GM19468 (cell line): ENCODE data around the gene NR0B2.

Source experiments
- ATAC-seq: cut with Tn5 transposase; IDR thresholded peaks from one replicate; pipeline ENCODE4 v1.9.1; 2021; ENCODE audit warnings: mild to moderate bottlenecking, moderate library complexity, moderate number of reproducible peaks; ENCODE audit not compliant: unreplicated experiment; ENCODE audit errors: extremely low read depth

NR0B2 gene

DNA sequence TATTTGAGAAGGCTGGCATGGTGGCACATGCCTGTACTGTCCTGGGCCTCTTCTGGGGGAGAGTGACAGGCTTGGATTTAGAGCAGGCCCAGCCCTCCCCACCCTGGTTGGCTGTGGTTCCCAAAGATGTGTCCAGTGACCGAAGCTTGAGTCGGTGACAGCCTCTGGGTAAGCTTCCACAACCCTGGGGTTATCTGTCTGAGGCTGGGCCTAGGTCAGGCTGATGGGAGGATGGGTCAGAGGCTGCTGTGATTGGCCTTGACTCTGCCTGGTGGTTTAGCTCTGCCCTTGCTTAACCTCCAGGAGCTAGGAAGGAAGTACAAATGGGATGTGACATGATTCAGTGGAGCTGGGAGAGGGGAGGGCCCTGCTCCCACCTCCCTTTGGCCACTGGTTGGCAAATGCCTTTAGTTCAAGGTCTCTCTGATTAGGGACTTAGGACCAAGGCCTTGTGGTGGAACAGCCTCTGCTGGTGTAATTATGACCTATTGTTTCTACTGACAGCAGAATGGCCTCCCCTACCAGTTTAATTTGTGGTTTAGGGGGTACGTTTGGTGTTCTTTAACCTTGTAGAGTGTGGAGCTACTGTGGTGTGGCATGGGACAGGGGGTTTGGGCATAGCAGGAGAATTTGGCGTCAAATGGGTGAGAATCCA, 24.4 kb upstream of the NR0B2 start:
- no peak for ATAC-seq

DNA sequence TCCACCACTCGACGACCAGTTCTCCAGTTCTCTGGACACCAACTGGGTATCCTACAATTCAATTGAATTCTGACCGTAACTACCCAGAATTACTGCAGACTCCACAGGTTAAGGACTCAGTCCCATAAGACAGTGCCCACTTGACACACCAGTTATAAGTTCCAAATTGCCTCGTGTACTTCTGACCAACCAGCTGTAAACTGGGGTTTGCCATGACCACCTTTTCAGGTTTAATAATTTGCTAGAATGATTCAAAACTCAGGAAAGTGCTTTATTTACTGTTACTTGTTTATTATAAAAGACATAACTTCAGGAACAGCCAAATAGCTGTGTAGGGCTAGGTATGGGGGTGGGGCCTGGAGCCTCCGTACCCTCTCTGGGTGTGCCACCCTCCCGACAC, 23.0 kb upstream of the NR0B2 start:
- no peak for ATAC-seq

DNA sequence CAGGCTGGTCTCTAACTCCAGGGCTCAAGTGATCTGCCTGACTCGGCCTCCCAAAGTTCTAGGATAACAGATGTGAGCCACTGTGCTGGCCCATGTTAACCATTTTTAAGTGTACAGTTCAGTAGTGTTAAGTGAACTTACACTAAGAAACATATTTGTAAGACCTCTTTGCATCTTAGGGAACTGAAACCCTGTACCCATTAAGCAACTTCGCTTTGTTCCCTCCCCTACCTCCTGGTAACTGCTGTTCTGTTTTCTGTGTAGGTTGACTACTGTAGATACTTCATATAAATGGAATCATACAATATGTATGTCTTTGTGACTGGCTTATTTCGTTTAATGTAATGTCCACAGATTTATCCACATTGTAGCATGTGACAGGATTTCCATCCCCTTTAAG, 18.8 kb upstream of the NR0B2 start:
- ATAC-seq: no peak

DNA sequence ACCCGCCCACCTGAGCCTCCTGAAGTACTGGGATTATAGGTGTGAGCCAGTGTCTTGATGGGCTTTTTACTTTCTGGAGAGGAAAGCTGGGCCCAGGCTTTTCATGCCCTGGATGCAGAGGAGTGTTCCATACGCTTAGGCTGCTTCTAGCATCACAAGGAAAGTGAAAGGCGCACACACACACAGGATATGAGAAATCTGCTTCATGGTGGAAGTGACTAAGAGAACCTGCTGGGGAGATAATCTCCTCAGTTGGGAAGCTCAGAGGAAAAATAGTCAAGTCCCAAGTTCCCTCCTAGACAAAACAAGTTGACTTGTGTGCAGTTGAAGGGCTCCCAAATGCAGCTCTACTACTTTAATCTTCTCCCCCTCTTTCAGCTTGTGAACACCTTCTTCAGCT, 9.9 kb upstream of the NR0B2 start:
- ATAC-seq: no peak

DNA sequence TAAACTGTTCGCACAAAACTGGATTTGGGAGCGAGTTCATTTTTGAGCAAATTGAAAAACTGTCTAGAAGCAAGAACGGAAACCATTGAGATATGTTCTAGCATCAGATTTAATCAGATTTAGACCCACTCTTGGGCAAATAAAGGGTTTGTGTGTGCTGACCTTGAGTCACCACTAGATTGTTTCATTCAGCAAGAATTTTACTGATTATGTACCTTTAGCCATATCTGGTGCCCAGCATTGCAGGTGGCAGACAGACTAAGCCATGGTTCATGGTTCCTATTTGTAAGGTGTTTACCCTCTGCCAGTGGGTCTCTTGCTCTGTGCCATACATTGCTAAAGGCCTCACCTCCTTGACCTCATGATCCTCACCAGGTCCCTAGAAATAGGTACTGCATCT, 9.1 kb upstream of the NR0B2 start:
- no peak for ATAC-seq

DNA sequence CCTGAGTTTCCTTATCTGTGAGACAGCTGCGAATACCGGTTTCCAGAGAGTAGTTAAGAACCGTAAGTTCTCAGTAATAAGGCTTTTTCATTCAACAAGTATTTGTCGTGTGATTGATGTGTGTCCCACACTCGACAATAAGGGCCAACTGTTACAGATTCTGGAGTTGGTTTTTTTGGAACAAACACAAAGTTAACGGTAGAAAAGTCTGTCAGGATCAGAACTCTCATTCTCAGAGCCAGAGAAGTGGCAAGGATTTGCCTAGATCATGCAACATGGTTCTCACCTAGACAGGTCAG, 8.6 kb upstream of the NR0B2 start:
- no peak for ATAC-seq

DNA sequence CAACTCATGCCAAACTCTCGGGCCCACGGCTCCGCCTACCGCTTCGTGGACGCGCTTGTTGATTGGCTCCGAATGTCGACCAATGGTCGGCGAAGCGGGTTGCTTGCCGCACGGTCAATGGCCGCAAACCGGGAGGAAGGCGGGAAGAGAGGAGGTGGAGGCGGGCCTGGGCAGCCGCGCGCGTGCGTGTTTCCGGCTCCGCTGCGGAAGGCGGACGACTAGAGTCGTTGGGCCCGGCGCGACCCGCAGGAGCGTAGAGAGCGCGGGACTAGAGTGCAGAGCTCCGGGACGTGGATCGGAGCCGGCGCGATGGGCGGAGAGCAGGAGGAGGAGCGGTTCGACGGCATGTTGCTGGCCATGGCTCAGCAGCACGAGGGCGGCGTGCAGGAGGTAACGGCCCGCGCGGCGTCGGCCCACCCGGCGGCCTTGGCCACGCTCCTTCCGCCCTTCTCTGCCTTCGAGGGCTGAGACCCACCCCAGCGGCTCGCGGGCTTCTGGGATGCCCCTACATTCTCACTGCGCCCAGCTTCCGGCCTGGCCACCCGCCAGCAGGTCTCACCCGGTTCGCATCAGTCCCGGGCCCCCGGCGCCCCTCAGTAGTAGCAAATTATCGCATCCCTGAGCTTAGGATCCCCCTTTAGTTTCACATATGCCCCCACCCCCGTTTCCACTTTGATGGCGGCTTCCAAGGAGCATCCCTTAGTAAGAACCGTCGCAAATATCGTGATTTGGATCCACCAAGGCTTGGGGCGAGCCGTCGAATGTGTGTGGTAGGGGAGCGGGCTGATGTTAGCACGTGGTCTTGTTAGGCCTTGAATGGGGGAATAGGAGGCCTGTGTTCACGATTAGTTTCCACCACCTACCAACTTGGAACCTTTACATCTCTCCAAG, 8.0 kb upstream of the NR0B2 start, which contains the start of gene NUDC:
Gene NUDC, plus strand, starts transcription at position 204 of the 891 bp plus-strand sequence. Its CDS starts 106 bp downstream, at position 310.
- ATAC-seq: peak; percentile 97

DNA sequence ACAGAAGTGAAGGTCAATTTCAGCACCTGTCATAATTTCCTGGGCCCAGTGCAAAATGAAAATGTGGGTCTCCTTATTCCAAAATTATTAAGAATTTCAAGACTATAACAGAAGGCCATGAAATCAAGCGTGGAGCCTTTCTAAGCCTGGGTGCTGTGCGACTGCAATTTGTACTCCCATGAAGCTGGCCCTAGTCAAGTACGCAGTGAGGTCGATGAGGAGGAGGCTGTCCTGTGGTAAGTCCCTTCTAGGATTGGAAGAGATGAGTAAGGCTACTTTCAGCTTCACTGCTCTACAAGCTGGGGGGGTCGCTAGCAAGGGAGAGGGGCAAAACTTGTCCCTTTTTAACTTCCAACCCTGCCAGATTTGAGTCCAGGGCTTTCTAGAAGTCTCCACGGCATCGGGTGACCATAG, 7.4 kb upstream of the NR0B2 start:
- ATAC-seq: no peak

DNA sequence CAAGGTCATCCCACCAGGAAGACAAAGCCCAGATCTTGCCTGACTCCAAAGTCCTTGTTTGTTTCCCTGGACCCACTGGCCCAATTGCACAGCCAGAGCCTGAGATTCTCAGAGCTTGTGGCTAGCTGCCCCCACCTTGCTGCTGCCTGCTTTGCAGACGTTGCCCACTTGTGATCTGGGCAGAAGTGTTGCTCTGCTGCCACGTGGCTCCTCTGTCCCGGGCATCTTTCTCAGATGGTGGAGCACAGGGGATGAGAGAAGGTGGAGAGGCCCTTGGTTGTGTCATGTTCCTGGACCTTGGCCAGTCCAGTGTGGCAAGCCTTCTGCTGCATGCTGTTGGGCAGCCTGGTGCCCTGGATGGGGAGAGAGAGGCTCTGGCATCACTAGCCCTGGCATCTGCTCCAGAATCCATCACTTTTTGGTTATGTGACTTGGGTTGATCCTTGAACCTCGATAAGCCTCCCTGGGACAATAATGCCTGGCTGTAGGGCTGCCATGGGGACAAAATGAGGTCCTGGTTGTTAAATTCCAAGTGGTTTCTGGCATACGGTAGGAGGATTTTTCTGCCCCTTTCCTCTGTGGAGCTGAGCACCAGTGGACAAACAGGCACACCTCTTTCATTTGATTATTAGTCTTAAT, 1.5 kb upstream of the NR0B2 start:
- ATAC-seq: no peak

DNA sequence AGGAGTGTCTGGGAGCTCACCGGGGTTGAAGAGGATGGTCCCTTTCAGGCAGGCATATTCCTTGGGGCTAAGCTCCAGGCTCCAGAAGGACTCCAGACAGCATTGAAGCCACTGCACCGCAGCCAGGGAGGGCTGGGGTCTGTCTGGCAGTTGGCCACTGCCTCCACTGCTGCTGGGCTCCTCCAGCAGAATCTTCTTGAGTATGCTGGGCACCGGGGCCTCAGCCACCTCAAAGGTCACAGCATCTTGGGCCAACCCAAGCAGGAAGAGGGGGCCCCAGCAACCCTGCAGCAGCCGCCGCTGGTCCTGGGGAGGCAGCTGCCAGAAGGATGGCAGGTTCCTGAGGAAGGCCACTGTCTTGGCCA, 404 bp downstream of the NR0B2 start:
- ATAC-seq: no peak

DNA sequence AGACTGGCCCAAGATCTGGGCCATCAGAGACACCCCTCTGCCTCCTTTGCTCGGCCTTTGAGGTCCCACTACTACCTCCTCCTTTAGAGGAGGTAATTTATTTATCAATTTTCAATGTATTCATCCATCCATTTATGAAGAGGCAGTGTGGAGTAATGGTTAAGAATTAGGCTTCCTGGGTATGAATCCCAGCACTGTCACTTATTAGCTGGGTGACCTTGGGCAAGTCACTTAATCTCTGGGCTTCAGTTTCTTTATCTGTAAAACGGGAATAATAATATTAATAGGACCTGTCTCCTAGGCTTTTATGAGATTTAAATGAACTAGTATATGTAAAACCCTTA, 1.7 kb downstream of the NR0B2 start:
- no peak for ATAC-seq

DNA sequence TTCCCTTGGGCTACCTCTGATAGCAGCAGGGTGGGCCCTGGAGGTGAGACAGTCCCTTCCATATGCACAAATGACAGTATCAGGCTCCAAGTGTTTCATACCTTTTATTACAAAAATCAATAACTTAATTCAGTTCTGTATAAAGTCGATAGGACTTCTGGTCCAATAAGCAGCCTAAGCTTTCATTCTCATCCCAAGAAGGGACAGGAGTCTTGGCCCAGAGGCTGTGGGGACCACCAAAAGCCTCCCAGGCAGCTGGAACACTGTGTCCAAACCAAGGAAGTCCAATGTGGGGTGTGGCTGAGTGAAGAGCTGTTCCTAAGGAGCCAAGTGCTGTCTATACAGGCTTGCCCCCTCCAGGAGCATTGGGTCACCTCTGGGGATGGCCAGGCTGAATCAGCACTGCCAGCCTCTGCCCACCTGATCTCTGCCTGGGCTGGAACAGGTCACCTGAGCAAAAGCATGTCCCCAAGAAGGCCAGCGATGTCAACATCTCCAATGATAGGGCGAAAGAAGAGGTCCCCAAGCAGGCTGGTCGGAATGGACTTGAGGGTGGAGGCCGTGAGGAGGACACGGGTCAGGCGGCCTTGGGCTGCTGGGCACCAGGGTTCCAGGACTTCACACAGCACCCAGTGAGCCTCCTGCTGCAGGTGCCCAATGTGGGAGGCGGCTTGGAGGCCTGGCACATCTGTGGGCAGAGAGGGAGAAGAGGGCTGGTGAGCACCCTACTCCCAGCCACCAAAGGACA, 2.2 kb downstream of the NR0B2 start:
- no peak for ATAC-seq

DNA sequence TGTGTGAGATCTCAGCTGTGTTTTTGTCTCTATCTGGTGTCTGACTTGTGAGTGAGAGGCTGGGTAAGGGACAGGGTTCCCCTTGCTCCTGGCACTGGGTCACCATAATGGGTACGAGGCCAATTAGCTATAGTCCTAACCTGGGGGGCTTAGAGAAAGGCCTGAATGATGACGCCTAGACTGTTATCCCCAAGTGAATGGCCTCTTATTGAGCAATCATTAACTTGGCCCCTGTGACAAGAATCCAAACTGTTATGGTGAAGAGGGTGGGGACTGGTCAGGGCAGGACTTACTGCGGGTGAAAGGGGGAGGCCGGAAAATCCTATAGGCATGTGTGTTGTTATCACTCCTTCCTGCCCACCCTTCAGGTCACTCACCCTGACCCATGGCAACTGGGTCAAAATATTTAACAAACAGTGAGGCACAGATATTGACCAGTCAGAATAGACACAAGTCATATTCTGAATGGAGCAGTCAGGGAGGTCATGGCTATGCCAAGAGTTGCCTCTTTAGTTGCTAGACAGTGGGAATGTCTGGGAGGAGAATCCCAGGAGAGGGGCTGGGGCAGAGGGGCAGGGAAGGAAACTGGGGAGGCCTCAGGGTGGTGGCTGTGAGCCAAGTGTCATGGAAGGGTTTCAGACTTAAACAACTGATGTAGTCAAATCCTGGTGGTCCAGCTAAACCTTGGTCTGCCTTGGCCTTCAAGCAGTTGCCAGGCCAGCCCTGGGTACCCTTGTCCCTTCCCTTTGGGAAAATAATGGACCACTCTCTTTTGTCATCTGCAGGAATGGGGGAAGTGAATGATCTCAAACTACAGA, 3.2 kb downstream of the NR0B2 start:
- ATAC-seq: no peak

GRCh38 chr1:26909951-26910342, 3.8 kb downstream of the NR0B2 start:
- ATAC-seq: no peak

DNA sequence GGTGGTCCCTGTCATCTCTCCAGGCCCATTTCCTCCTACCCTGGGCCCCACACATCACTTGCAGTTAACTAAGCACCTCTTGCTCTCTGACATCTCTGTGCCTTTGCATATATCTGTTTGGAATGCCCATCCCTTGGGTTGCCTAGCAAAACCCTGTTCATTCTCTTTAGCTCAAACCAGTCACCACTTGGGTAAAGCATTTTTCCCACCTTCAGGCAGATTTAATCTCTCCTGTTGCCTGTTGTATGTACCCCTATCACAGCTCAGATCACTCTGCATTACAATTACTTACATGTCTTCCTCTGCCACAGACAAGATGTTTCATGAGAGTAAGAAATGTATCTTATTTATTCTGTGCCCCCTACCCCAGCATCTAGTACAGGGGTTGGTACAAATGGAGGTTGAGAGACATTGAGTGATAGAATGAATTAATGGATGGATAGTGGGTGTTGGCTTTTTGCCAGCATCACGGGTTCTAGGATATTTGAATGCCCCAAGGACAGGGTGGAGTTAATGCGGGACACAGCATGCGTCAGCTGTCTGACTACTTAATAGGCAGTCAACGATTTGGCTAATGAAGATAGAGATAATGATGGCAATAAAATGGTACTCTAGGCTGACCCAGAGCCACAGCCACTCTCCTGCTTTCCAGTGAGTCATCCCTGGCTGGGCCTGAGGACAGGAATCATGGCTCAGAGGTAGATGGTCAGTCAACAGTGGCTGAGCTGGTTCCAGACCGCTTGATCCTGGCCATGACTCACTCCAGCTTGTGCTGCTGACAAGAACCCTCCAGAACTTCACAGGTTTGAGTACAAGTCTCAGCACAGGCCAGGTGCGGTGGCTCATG, 6.5 kb downstream of the NR0B2 start:
- no peak for ATAC-seq

- no peak for ATAC-seq
Observed at GRCh38 chr1:26900815-26901511, 12.8 kb downstream of the NR0B2 start.

DNA sequence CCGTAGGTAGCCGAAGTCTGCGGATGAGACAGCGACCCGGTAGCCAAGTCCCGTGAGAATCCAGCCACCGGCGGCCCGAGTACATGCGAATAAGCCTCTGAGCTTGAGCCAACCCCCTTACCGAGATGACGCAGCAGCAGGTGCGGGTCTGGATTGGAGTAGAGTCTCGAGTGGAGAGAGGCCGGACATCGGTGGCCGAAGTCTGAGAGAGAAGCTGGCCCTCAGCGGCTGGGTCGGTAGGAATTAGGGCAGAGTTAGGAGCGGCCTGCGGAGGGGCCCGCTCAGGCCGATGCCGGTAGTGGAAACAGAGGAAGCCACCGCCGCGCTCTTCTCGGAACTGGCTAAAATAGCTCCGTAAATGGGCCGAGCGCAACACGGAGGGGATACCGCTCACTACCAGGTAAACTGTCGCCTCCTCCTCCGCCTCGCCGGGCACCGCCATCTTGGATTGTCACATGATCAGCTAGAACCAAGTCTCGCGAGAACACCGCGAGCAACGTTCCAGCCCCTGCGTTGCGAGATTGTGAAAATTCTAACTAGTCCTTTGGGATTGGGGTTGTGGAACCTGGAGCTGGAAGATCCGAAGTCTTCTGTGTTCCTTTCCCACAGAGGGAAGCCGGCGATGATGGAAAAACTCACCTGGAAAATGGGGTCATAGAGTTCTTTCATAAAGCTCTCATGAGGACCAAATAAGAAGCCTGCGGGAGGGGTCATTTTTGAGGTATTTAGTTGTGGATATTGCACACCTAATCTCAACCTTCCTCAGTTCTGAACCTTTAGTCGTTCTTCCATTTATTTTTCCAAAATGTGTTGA, 13.6 kb downstream of the NR0B2 start, which contains the start of gene GPATCH3:
Gene GPATCH3, minus strand, starts transcription at position 467 of the 814 bp plus-strand sequence. Its CDS starts 25 bp downstream, at position 442.
- no peak for ATAC-seq

DNA sequence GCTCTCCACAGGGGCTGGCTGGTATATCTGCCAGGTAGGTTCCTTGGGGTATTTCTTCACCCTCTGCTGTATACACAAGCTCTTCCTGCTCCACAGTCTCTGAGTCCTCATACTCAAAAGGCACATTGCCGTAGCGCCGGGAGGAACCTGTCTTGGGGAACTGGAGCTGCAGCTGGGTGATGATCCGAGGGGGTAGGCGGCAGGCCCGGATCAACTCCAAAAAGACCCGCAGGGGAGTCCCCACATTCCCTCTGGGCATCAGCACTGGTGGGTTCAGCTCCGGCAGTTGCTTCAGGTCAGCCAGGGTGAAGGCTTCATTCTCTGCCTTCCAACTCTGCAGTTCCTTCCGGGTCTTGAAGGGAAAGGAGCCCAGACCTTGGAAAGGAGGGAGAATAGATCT, 16.4 kb downstream of the NR0B2 start:
- ATAC-seq: no peak
